GM21390 (cell line): ENCODE results near the gene FDXR.

Experiments used
- ATAC-seq: cut with Tn5 transposase; IDR thresholded peaks from one replicate; pipeline ENCODE4 v1.9.1; 2021; ENCODE audit not compliant: unreplicated experiment

FDXR gene

DNA sequence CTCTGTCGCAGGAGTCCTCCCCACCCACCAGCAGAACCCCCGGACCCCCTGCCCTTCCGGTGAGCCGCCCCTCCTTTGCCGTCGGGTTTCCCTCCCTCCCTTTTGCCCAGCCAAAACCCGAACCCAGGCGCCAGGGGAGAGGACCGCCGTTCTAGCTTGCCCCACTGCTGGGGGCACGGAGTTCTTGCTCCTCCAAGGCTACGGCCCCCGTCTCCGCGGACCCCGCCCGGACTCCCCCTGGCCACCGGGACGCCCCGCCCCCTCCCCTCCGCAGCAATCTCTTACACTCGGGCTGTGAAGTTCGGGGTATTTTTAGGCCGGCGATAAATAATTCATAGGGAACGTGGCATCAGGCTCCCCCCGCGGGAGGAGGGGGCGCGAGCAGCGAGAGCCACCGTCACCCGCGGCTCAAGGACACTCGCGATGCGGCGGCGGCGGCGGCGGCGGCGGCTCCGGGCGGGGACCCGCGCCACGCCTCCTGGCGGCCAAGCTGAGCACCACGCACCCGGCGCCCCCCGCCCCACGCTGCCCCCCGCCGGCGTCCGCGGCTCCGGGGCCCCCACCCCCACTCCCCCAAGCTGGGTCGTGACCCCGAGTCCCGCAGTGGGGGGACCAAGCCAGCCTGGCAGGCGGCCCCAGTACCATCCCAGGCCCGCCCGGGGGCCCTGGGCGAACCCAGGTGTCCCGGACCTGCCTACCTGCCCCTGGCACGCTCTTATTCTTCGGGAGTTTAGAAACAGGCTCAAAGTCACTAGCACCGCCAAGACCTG is 13.2 kb downstream of the FDXR start, which contains the start of gene GRIN2C:
Gene GRIN2C (minus strand): TSS at position 427 of the 770 bp plus-strand sequence. CDS start 4,793 bp downstream, outside the sequence.
- no peak for ATAC-seq

- no peak for ATAC-seq
Observed at GRCh38 chr17:74858672-74859458, 13.9 kb downstream of the FDXR start.

DNA sequence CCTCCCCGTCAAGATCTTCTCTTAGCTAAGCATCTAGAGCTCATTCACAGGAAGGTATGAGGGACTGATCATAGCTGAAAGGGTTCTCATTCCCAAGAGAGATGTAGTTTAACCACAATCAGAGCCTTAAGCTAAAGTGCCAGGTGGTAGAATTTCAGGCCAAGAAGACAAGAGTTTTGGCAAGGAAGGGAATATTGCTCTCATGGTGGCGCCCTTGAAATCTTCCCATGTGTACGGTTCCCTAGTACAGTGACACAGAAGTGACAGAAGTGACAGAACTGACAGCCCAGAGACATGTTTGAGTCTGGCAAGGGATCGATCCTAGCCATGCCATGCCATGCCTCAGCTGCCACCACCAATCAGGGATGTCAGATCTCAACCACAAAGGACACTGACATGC is 15.6 kb downstream of the FDXR start:
- ATAC-seq, result no peak

- ATAC-seq, result no peak
Observed at GRCh38 chr17:74856112-74856511, 16.7 kb downstream of the FDXR start.

GRCh38 chr17:74855323-74855722 is 17.5 kb downstream of the FDXR start:
- ATAC-seq, result no peak

- no peak for ATAC-seq
Observed at GRCh38 chr17:74854792-74855191, 18.0 kb downstream of the FDXR start.

GRCh38 chr17:74853669-74854068 is 19.1 kb downstream of the FDXR start:
- no peak for ATAC-seq

- no peak for ATAC-seq
Observed at GRCh38 chr17:74853048-74853397, 19.8 kb downstream of the FDXR start.

DNA sequence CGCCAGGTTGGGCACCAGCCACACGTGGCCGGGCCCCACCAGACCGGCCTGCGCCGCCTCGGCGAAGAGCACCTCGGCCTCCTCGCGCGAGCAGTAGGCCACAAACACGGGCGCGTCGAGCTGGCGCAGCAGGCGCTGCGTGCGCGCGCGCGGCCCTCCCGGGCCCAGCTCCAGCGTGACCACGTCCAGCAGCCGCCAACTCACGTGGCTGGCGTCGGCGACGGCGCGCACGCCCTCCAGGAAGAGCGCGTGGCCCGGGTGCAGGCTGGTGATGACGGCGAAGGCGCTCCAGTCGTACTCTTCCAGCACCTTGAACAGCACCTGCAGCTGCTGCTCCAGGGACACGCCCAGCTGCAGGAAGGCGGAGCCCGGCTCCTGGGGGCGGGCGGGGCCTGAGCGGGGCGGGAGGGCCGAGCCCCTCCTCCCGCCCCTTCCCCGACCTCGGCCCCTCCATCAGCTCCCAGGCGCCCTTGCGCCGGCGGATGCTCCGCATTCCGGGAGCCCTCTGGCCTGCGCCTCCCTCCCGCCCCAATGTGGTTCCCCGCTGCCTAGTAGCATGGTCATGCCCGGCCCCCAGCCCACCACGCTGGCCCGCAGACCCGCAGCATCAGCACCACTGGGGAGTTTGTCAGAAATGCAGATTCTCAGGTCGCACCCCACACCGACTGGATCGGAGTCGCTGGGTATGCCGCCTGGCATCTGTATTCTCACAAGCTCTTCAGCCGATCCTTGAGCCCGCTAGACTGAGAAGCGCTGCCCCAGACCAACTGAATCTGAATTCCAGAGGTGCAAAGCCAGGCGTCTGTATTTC is 20.4 kb downstream of the FDXR start:
- no peak for ATAC-seq

DNA sequence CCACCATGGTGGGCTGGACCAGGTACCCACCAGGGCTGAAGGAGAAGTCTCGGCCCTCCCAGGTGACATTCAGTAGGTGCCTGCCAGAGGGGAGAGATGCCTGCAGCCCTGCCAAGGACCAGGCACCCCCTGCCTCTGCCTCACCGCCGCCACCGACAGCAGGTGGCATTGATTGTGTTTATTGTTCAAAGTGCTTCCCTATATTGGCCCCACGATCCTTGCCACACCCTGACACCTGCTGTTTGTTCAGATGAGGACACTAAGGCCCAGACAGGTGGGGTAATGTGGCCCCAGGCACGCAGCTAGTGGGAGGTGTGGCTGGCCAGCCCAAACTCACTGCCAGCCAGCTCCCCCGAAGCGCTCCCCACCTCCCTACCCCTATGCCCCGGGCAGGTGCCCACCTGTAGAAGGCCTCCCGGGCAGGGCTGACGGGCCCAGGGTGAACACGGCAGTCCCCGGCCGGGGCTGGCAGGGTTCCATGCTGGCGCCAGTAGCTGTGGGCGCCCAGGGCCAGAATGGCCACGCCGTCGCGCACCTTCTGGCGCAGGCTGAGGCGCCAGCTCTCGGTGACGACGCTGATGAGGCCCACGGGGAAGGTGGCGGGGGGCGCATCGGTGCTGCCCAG is 21.1 kb downstream of the FDXR start:
- ATAC-seq, result no peak

- ATAC-seq, result no peak
Observed at GRCh38 chr17:74850914-74851313, 21.9 kb downstream of the FDXR start.

GRCh38 chr17:74850310-74850709 is 22.5 kb downstream of the FDXR start:
- ATAC-seq, result no peak

- no peak for ATAC-seq
Observed at GRCh38 chr17:74848656-74849399, 24.0 kb downstream of the FDXR start.

DNA sequence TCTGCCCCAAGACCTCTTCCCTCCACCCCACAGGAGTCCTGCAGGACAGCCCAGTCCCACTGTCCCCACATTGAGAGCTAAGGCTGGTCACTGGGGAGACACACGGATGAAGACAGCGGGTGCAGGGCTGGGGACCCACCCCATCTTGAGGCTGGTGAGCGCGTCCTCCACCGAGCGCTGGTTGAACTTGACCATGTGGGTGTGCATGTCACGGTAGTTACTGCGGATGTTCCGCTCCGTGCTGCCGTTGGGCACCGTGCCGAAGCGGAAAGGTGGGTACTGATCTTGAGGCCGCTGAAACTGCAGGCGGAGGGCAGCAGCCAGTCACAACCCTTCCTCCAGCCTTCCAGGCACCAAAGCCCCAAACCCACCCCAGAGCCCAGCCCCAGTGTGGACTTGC is 26.2 kb downstream of the FDXR start:
- no peak for ATAC-seq

DNA sequence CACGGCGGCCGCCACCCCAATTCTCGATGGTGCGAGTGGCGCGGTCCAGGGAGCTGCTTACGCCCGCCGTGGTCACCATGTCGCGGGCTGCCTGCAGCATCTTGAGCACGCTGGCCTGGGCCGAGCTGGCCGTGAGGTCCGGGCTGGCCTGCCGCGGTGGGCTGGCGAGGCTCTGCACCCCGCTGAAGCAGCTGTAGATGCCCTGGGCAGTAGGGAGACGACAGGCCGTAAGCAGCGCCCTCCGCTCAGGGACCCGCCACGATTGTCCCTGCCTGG is 29.5 kb downstream of the FDXR start:
- no peak for ATAC-seq

DNA sequence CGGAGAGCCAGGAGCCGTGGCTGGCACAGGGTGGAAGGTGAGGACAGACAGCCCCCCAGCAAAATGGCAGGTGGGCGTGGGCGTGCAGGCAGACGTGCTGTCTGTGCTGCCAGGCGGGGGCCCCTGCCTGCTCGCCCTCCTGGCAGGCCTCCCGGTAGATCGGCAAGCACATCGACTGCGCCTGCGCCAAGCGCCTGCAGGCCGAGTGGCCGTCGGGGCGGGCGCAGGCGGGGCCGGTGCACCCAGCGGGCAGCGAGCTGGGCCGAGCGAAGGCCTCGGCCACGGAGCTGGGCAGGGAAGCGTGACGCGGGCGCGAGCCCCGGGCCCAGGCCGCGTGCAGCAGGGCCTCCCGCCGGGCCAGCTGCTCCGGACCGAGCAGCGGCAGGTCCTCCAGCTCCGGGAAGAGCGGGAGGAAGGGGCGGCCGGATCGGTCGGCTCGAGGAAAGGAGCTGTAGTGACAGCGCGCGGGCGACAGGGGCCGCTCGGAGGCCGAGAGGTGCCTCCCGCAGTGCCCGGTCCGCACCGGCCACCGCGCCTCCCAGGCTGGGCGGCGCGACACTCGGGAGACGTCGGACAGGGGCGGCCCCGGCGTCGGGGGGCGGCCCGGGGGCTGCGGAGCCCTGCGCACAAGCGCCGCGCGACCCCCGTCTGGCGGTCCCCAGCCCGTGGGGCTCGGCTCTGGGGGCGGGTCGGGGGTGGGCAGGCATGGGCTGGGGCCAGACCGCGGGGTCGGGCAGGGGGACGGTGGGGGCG is 30.0 kb downstream of the FDXR start:
- ATAC-seq, result no peak

- ATAC-seq, result no peak
Observed at GRCh38 chr17:74842146-74842598, 30.6 kb downstream of the FDXR start.

- ATAC-seq, result no peak
Observed at GRCh38 chr17:74840989-74841666, 31.7 kb downstream of the FDXR start.
